ENCODE results near the gene TMEM129.

- no peak for TF ChIP-seq EP300 (IDR thresholded peaks at IDR 0.05)
- no peak for TF ChIP-seq CTCF (IDR thresholded peaks at IDR 0.05)
- TF ChIP-seq POLR2AphosphoS5 (IDR thresholded peaks at IDR 0.05) = peak; percentile 63
- TF ChIP-seq POLR2A (IDR thresholded peaks at IDR 0.05) = no peak
Observed at GRCh38 chr4:1683261-1683735, 37.8 kb downstream of the TMEM129 start.
